Activated B cell treated with CpG ODN at 0.5 μM for 24 hours (primary cell): ENCODE measurements around the gene SCD5. TPM values are rescaled to one million over a fixed set of nuclear protein-coding genes. Genes with fewer than 3 reads are reported as not detected.

Experiments
- ATAC-seq: fragments of 200-7000 bp; cut with Tn5 transposase; one replicate; pipeline ENCODE4 v1.10.0; 2021; ENCODE audit warnings: low read depth, mild to moderate bottlenecking, moderate library complexity
- CTCF ChIA-PET: fragments of 350-600 bp; sonication (Branson Sonifier 250); formaldehyde crosslinking; loops from one replicate; lab custom pipeline; 2021; ENCODE audit warnings: antibody characterized with exemption; lab: Charles Lee
- POLR2A ChIA-PET: fragments of 350-600 bp; sonication (Branson Sonifier 250); formaldehyde crosslinking; loops from one replicate; lab custom pipeline; 2021; ENCODE audit warnings: antibody characterized with exemption; lab: Charles Lee
- DNase-seq: peaks from one replicate; pipeline ENCODE4 v3.0.0; 2022
- H3K27ac Mint-ChIP-seq: one replicate; pipeline ENCODE4 v1.8.0; 2020; ENCODE audit warnings: mixed read lengths
- H3K27me3 Mint-ChIP-seq: one replicate; pipeline ENCODE4 v1.8.0; 2021; ENCODE audit warnings: mixed read lengths
- H3K36me3 Mint-ChIP-seq: one replicate; pipeline ENCODE4 v1.8.0; 2021; ENCODE audit warnings: low read depth, mixed read lengths
- H3K4me1 Mint-ChIP-seq: one replicate; pipeline ENCODE4 v1.8.0; 2021; ENCODE audit warnings: mixed read lengths
- H3K4me3 Mint-ChIP-seq: one replicate; pipeline ENCODE4 v1.8.0; 2020; ENCODE audit warnings: mild to moderate bottlenecking, mixed read lengths
- H3K9me3 Mint-ChIP-seq: one replicate; pipeline ENCODE4 v1.8.0; 2020; ENCODE audit warnings: mixed read lengths
- CTCF ChIP-seq: fragments of 200-600 bp; IDR thresholded peaks from one replicate; pipeline ENCODE4 v1.8.0; 2022; ENCODE audit warnings: antibody characterized with exemption, mild to moderate bottlenecking
- intact Hi-C: fragments of 100-400 bp; cut with micrococcal nuclease; formaldehyde crosslinking; loops from one replicate; pipeline ENCODE4 v1.15.1; 2024
- total RNA-seq: library from RNA; stranded (reverse); gene quantifications from 2 replicates; pipeline ENCODE4 v1.2.3, GENCODE V29; 2022

The SCD5 gene
- total RNA-seq, 1 donor from 2014 or later, result not detected

- ChIA-PET POLR2A (no interaction called here), CTCF (interaction anchor here (1.3 kb wide), 1 partner anchor 10 kb away, joined by 4 read pairs; no protein-coding TSS in a partner anchor)
- no peak for DNase-seq
- H3K9me3 Mint-ChIP-seq, result no peaks in the 10 kb centered on the region
- H3K27me3 Mint-ChIP-seq, result peaks cover 2% of the 10 kb centered on the region
- H3K27ac Mint-ChIP-seq, result no peak overlapping the region
- intact Hi-C loops, result no loop called here
- no peaks in the 10 kb centered on the region for H3K36me3 Mint-ChIP-seq
- H3K4me3 Mint-ChIP-seq, result no peak overlapping the region
- ATAC-seq, result no peak
- H3K4me1 Mint-ChIP-seq, result no peaks in the 10 kb centered on the region
- no peak for TF ChIP-seq CTCF
These were observed 50.7 kb downstream of the SCD5 start for GRCh38 chr4:82747686-82748575.

- no peak for TF ChIP-seq CTCF
- Mint-ChIP-seq H3K4me1 (no peaks in the 10 kb centered on the region), H3K36me3 (no peaks in the 10 kb centered on the region), H3K4me3 (no peak overlapping the region), H3K27ac (no peak overlapping the region), H3K27me3 (peaks cover 6% of the 10 kb centered on the region), H3K9me3 (no peaks in the 10 kb centered on the region)
- intact Hi-C loops, result no loop called here
- POLR2A ChIA-PET, result no interaction called here
- DNase-seq (no peak), ATAC-seq (no peak)
- CTCF ChIA-PET, result interaction anchor here (1.3 kb wide), 1 partner anchor 9 kb away, joined by 4 read pairs; no protein-coding TSS in a partner anchor
These were observed 51.7 kb downstream of the SCD5 start for GRCh38 chr4:82746705-82747574.

GRCh38 chr4:82745173-82745842 lies 53.3 kb downstream of the SCD5 start:
- Mint-ChIP-seq H3K4me1 (no peaks in the 10 kb centered on the region), H3K9me3 (no peaks in the 10 kb centered on the region), H3K36me3 (no peaks in the 10 kb centered on the region), H3K27me3 (peaks cover 6% of the 10 kb centered on the region), H3K27ac (no peak overlapping the region), H3K4me3 (no peak overlapping the region)
- TF ChIP-seq CTCF, result no peak
- DNase-seq (no peak), ATAC-seq (no peak)
- ChIA-PET CTCF (no interaction called here), POLR2A (no interaction called here)
- intact Hi-C loops, result no loop called here

- DNase-seq, result no peak
- H3K27me3 Mint-ChIP-seq, result peaks cover 6% of the 10 kb centered on the region
- no peaks in the 10 kb centered on the region for H3K36me3 Mint-ChIP-seq
- no peak overlapping the region for H3K27ac Mint-ChIP-seq
- intact Hi-C loops, result no loop called here
- no peak for TF ChIP-seq CTCF
- CTCF ChIA-PET, result no interaction called here
- POLR2A ChIA-PET, result no interaction called here
- H3K4me1 Mint-ChIP-seq, result no peaks in the 10 kb centered on the region
- H3K9me3 Mint-ChIP-seq, result no peaks in the 10 kb centered on the region
- no peak for ATAC-seq
- H3K4me3 Mint-ChIP-seq, result no peak overlapping the region
These were observed 54.2 kb downstream of the SCD5 start for GRCh38 chr4:82744284-82744968.
